GM10266 (cell line): ENCODE data around the gene PCSK1N.

Experiments
- DNase-seq: peaks from one replicate; pipeline ENCODE4 v3.0.0; 2012; ENCODE audit errors: extremely low spot score
- TF ChIP-seq, protein P1 (sequence below): IDR thresholded peaks from 2 replicates; pipeline ENCODE4 v1.5.1; 2012; ENCODE audit warnings: mild to moderate bottlenecking, low read depth; ENCODE audit not compliant: control insufficient read depth, insufficient read depth; ENCODE audit errors: missing control alignments

The PCSK1N gene

GRCh38 chrX:48818098-48818497 lies 17.3 kb downstream of the PCSK1N start:
- TF ChIP-seq, protein P1, sequence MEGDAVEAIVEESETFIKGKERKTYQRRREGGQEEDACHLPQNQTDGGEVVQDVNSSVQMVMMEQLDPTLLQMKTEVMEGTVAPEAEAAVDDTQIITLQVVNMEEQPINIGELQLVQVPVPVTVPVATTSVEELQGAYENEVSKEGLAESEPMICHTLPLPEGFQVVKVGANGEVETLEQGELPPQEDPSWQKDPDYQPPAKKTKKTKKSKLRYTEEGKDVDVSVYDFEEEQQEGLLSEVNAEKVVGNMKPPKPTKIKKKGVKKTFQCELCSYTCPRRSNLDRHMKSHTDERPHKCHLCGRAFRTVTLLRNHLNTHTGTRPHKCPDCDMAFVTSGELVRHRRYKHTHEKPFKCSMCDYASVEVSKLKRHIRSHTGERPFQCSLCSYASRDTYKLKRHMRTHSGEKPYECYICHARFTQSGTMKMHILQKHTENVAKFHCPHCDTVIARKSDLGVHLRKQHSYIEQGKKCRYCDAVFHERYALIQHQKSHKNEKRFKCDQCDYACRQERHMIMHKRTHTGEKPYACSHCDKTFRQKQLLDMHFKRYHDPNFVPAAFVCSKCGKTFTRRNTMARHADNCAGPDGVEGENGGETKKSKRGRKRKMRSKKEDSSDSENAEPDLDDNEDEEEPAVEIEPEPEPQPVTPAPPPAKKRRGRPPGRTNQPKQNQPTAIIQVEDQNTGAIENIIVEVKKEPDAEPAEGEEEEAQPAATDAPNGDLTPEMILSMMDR, result no peak

DNA sequence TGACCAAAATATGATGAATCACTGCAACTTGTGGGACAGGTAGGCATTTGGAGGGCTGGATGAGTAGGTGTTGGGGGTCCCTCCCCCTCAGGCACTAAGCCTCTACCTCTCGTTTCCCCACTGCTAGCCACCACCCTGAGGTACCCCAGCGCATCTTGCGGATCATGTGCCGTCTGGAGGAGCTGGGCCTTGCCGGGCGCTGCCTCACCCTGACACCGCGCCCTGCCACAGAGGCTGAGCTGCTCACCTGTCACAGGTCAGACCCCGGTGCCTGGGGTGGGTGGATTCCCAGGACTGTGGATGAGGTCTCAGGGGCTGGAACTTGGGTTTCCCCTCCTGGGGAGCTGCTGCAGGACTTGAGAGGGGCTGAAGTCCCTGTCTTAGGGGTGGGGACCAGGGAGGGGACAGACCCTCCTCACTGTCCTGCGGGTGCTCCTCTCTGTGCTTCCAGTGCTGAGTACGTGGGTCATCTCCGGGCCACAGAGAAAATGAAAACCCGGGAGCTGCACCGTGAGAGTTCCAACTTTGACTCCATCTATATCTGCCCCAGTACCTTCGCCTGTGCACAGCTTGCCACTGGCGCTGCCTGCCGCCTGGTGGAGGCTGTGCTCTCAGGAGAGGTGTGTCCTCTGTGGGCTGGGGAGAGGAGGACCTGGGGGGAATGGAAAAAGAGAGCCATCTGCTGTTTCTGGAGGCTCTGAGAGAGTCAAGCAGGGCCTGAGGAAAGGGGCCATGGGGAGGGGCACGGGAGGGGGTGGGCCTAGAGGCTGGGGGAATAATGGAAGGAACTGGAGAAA lies 19.2 kb downstream of the PCSK1N start:
- TF ChIP-seq, protein P1, result no peak
- DNase-seq, result no peak

More at GRCh38 chrX:48818098-48818497, 17.3 kb downstream of the PCSK1N start:
- no peak for DNase-seq

- TF ChIP-seq, protein P1, result no peak
- DNase-seq, result no peak
These were observed 20.1 kb downstream of the PCSK1N start for GRCh38 chrX:48815266-48815665.

GRCh38 chrX:48814722-48815121 lies 20.7 kb downstream of the PCSK1N start:
- DNase-seq, result no peak
- TF ChIP-seq, protein P1, result no peak

- TF ChIP-seq, protein P1, result no peak
- DNase-seq, result no peak
These were observed 21.8 kb downstream of the PCSK1N start for GRCh38 chrX:48813644-48814043.

DNA sequence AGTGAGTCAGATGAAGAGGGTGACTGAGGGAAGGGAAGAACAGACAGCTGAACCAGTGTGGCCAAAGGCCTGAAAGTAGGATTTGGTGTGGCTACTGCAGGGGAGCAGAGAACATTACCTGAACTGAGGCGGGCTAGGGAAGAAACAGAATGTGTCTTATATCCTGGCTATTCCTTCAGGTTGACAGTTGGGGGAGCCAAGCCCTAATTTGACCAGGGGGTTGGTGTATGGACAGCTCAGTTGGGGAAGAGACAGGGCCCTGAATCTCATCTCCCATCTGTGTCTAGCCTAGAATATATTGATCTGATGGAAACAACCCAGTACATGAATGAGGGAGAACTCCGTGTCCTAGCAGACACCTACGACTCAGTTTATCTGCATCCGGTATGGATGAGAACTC lies 29.3 kb downstream of the PCSK1N start:
- TF ChIP-seq, protein P1, result no peak

GRCh38 chrX:48802905-48803200 lies 32.6 kb downstream of the PCSK1N start:
- TF ChIP-seq, protein P1, result no peak

More for the DNA sequence above, 29.3 kb downstream of the PCSK1N start:
- DNase-seq, result no peak

More at GRCh38 chrX:48802905-48803200, 32.6 kb downstream of the PCSK1N start:
- no peak for DNase-seq
